ENCODE data around the gene UBL3. TPM values are rescaled to one million over a fixed set of nuclear protein-coding genes. Genes with fewer than 3 reads are reported as not detected.

UBL3 gene
- total RNA-seq, 4 donors from 2014 or later, result 18.2 to 37.5 (median 25.8) TPM

- no peak overlapping the region for H3K27ac ChIP-seq
These were observed 34.4 kb upstream of the UBL3 start for GRCh38 chr13:29884671-29885430.

GRCh38 chr13:29883941-29884518 is 33.6 kb upstream of the UBL3 start:
- no peak overlapping the region for H3K27ac ChIP-seq
- H3K9me3 ChIP-seq, result no peaks in the 10 kb centered on the region

More at GRCh38 chr13:29884671-29885430, 34.4 kb upstream of the UBL3 start:
- Histone ChIP-seq H3K4me3 (no peak overlapping the region), H3K27me3 (no peaks in the 10 kb centered on the region), H3K4me1 (no peaks in the 10 kb centered on the region), H3K9me3 (no peaks in the 10 kb centered on the region), H3K36me3 (no peaks in the 10 kb centered on the region)
- DNase-seq, result no peak
- no peak for TF ChIP-seq POLR2A (IDR thresholded peaks at IDR 0.05)
- TF ChIP-seq, protein P1, sequence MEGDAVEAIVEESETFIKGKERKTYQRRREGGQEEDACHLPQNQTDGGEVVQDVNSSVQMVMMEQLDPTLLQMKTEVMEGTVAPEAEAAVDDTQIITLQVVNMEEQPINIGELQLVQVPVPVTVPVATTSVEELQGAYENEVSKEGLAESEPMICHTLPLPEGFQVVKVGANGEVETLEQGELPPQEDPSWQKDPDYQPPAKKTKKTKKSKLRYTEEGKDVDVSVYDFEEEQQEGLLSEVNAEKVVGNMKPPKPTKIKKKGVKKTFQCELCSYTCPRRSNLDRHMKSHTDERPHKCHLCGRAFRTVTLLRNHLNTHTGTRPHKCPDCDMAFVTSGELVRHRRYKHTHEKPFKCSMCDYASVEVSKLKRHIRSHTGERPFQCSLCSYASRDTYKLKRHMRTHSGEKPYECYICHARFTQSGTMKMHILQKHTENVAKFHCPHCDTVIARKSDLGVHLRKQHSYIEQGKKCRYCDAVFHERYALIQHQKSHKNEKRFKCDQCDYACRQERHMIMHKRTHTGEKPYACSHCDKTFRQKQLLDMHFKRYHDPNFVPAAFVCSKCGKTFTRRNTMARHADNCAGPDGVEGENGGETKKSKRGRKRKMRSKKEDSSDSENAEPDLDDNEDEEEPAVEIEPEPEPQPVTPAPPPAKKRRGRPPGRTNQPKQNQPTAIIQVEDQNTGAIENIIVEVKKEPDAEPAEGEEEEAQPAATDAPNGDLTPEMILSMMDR (IDR thresholded peaks at IDR 0.05), result no peak

GRCh38 chr13:29882076-29882475 is 31.7 kb upstream of the UBL3 start:
- TF ChIP-seq, protein P1 (IDR thresholded peaks at IDR 0.05), result no peak
- no peak for TF ChIP-seq POLR2A (IDR thresholded peaks at IDR 0.05)

More at GRCh38 chr13:29883941-29884518, 33.6 kb upstream of the UBL3 start:
- no peak for DNase-seq
- no peaks in the 10 kb centered on the region for H3K27me3 ChIP-seq
- no peaks in the 10 kb centered on the region for H3K4me1 ChIP-seq
- no peak overlapping the region for H3K4me3 ChIP-seq
- no peaks in the 10 kb centered on the region for H3K36me3 ChIP-seq
- no peak for TF ChIP-seq POLR2A (IDR thresholded peaks at IDR 0.05)
- TF ChIP-seq, protein P1 (IDR thresholded peaks at IDR 0.05), result no peak

DNA sequence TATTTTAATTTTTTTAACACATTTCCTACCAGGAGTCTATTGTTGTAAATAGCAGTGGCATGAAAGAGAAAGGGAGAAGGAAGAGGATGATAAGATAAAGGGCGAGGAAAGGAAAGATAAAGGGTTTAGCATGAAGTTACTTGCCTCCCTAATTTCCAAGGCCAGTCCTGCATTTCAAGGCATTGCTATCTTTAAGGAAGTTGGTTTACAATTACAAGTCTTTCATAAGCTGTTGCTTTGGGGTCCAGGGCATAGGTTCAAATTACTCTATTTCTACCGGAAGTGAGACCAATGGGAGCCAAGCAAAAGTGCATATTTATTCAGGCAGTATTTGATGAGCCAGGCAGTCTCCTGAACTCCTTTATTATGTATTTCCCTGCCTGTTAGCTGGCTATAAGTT is 27.7 kb upstream of the UBL3 start:
- Histone ChIP-seq H3K27me3 (no peaks in the 10 kb centered on the region), H3K36me3 (no peaks in the 10 kb centered on the region), H3K4me1 (peaks cover 0 to 4% (median 0%) of the 10 kb centered on the region in 4 donors), H3K27ac (no peak overlapping the region), H3K9me3 (no peaks in the 10 kb centered on the region), H3K4me3 (no peak overlapping the region)
- DNase-seq, result no peak
- TF ChIP-seq, protein P1 (IDR thresholded peaks at IDR 0.05), result no peak
- no peak for TF ChIP-seq POLR2A (IDR thresholded peaks at IDR 0.05)

More at GRCh38 chr13:29882076-29882475, 31.7 kb upstream of the UBL3 start:
- H3K9me3 ChIP-seq, result no peaks in the 10 kb centered on the region
- no peak for DNase-seq
- H3K36me3 ChIP-seq, result no peaks in the 10 kb centered on the region
- H3K4me1 ChIP-seq, result peaks cover 0 to 4% (median 0%) of the 10 kb centered on the region in 4 donors
- no peaks in the 10 kb centered on the region for H3K27me3 ChIP-seq
- H3K27ac ChIP-seq, result no peak overlapping the region
- no peak overlapping the region for H3K4me3 ChIP-seq

GRCh38 chr13:29877456-29878078 is 27.1 kb upstream of the UBL3 start:
- TF ChIP-seq, protein P1 (IDR thresholded peaks at IDR 0.05), result no peak
- TF ChIP-seq POLR2A (IDR thresholded peaks at IDR 0.05), result no peak
- peak in 2 of 3 donors; percentile 60 to 66 for DNase-seq

More at GRCh38 chr13:29877456-29878078, 27.1 kb upstream of the UBL3 start:
- H3K27ac ChIP-seq, result no peak overlapping the region
- no peak overlapping the region for H3K4me3 ChIP-seq
- H3K9me3 ChIP-seq, result no peaks in the 10 kb centered on the region
- no peaks in the 10 kb centered on the region for H3K27me3 ChIP-seq
- no peaks in the 10 kb centered on the region for H3K36me3 ChIP-seq
- peaks cover 0 to 4% (median 0%) of the 10 kb centered on the region in 4 donors for H3K4me1 ChIP-seq

Measured in Peyer's patch (tissue), 4 donors.